GM18498 (cell line): ENCODE data around the gene CALM1.

Source experiments
- ATAC-seq: cut with Tn5 transposase; IDR thresholded peaks from one replicate; pipeline ENCODE4 v1.9.1; 2021; ENCODE audit warnings: mild to moderate bottlenecking, moderate library complexity; ENCODE audit not compliant: unreplicated experiment

The CALM1 gene

GRCh38 chr14:90440021-90440451 lies 43.2 kb downstream of the CALM1 start:
- no peak for ATAC-seq

- no peak for ATAC-seq
These were observed 43.8 kb downstream of the CALM1 start for GRCh38 chr14:90440592-90440991.

GRCh38 chr14:90442388-90442787 lies 45.6 kb downstream of the CALM1 start:
- no peak for ATAC-seq

- no peak for ATAC-seq
These were observed 46.6 kb downstream of the CALM1 start for GRCh38 chr14:90443161-90444076.

- no peak for ATAC-seq
These were observed 47.4 kb downstream of the CALM1 start for GRCh38 chr14:90444077-90444696.

GRCh38 chr14:90445011-90445410 lies 48.2 kb downstream of the CALM1 start:
- ATAC-seq = no peak

GRCh38 chr14:90446405-90446804 lies 49.6 kb downstream of the CALM1 start:
- no peak for ATAC-seq

GRCh38 chr14:90447720-90448497 lies 51.1 kb downstream of the CALM1 start:
- no peak for ATAC-seq

- ATAC-seq = no peak
These were observed 52.6 kb downstream of the CALM1 start for GRCh38 chr14:90449411-90449810.

GRCh38 chr14:90450151-90450550 lies 53.3 kb downstream of the CALM1 start:
- no peak for ATAC-seq

GRCh38 chr14:90450667-90451066 lies 53.8 kb downstream of the CALM1 start:
- no peak for ATAC-seq

GRCh38 chr14:90451443-90451842 lies 54.6 kb downstream of the CALM1 start:
- no peak for ATAC-seq

GRCh38 chr14:90451961-90452360 lies 55.1 kb downstream of the CALM1 start:
- no peak for ATAC-seq

GRCh38 chr14:90452366-90452765 lies 55.5 kb downstream of the CALM1 start:
- no peak for ATAC-seq

GRCh38 chr14:90453401-90453951 lies 56.6 kb downstream of the CALM1 start:
- ATAC-seq = no peak

GRCh38 chr14:90454041-90455000 lies 57.5 kb downstream of the CALM1 start:
- no peak for ATAC-seq

GRCh38 chr14:90455100-90455571 lies 58.3 kb downstream of the CALM1 start:
- no peak for ATAC-seq

GRCh38 chr14:90456551-90456950 lies 59.7 kb downstream of the CALM1 start:
- ATAC-seq = no peak

GRCh38 chr14:90457186-90457585 lies 60.4 kb downstream of the CALM1 start:
- ATAC-seq = no peak
